ENCODE data around the gene CASP1.
"Not testable (repeated sequence)": the region's sequence is repeated elsewhere in the genome, so short reads cannot be mapped to it uniquely, and the experiment has no call there.

The CASP1 gene

DNA sequence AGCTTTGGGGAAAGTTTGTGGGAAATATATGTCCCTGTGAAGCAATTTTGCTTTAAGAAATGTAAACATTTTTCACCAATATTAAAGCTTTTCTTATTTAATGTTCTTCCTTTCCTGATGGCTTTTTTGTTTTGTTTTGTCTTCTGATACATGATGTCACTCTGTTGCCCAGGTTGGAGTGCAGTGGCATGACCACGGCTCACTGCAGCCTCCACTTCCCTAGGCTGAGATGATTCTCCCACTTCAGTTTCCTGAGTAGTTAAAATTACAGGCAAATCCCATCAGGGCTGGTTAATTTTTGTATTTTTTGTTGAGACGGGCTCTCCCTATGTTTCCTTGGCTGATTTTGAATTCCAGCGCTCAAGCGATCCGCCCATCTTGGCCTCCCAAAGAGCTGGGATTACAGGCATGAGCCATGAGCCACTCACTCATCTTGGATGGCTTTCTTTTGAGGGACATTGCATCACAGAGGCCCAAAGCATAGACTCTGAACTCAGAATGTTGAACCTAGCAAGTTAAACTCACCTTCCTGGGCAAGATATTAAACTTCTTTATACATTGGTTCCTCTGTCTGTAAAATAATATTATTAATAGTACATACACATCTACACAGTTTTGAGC is 10.8 kb upstream of the CASP1 start:
- Histone ChIP-seq H3K4me1 (no peaks in the 10 kb centered on the region), H3K4me3 (ENCODE audit: low read depth, low read length) (no peak overlapping the region)

GRCh38 chr11:105044557-105045524 is 9.9 kb upstream of the CASP1 start, which contains the start of gene CARD16:
TSS of gene CARD16 (minus strand) at chr11:105045335. CDS start at chr11:105045297, 38 bp downstream.
- H3K27me3 ChIP-seq; H3K4me1 ChIP-seq; H3K9me3 ChIP-seq; H3K4me3 ChIP-seq (ENCODE audit: low read depth, low read length); DNase-seq; H3K36me3 ChIP-seq: not testable (repeated sequence)

More for the DNA sequence above, 10.8 kb upstream of the CASP1 start:
- H3K27me3 ChIP-seq: no peaks in the 10 kb centered on the region
- no peak for DNase-seq
- H3K9me3 ChIP-seq: no peaks in the 10 kb centered on the region; the same call in 1 of the 2 replicates
- no peaks in the 10 kb centered on the region for H3K36me3 ChIP-seq
- TF ChIP-seq CTCF (IDR thresholded peaks at IDR 0.05; ENCODE audit: low read depth, low read length): no peak

DNA sequence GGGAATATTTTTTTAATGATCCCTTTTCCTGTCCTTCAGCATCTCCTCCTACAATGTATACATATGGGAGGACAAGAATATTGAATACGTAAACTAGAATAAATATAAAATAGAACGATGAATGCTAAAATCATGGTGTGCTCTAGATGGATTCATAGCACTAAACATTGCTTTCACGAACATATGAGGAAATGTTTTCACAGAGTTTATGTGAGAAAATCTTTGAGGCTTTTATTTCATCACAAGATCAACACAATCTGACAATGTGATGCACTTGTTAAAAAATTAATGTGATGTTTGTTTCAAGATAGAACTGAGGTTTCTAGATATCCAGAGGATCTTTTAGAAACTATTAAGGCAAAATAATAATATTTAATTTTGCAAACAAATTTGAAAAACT is 7.2 kb upstream of the CASP1 start:
- no peaks in the 10 kb centered on the region for H3K36me3 ChIP-seq
- DNase-seq: no peak
- TF ChIP-seq CTCF (IDR thresholded peaks at IDR 0.05; ENCODE audit: low read depth, low read length): no peak

DNA sequence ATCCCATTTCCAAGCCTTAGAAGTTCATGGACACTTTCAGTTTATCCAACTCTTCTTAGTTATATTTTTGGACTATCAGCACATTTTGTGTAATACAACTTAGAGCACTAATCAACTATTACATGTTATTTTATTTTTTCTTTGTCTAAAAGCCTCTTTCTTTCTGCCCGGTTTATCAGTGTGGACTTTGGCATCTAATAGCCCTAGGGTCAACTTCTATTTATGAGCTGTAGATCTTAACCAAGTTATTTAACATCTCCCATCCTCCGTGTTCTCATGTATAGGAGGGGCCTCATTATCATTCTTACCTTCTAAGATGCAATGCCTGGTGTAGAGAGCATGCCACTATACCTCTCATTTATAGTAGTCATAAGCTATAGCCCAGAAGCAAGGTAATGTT is 5.8 kb upstream of the CASP1 start:
- H3K9me3 ChIP-seq: no peaks in the 10 kb centered on the region
- H3K27me3 ChIP-seq: no peaks in the 10 kb centered on the region
- no peaks in the 10 kb centered on the region for H3K36me3 ChIP-seq
- no peak for TF ChIP-seq CTCF (IDR thresholded peaks at IDR 0.05; ENCODE audit: low read depth, low read length)
- H3K4me3 ChIP-seq (ENCODE audit: low read depth, low read length): no peak overlapping the region
- no peak for DNase-seq
- H3K4me1 ChIP-seq: no peaks in the 10 kb centered on the region

More for the DNA sequence above, 7.2 kb upstream of the CASP1 start:
- no peaks in the 10 kb centered on the region for H3K9me3 ChIP-seq
- H3K4me3 ChIP-seq (ENCODE audit: low read depth, low read length): no peak overlapping the region
- no peaks in the 10 kb centered on the region for H3K27me3 ChIP-seq
- H3K4me1 ChIP-seq: no peaks in the 10 kb centered on the region

GRCh38 chr11:105034388-105034787 is 556 bp downstream of the CASP1 start:
- not testable (repeated sequence) for DNase-seq; H3K4me1 ChIP-seq; H3K36me3 ChIP-seq; H3K27me3 ChIP-seq; H3K4me3 ChIP-seq (ENCODE audit: low read depth, low read length); H3K9me3 ChIP-seq

GRCh38 chr11:105033781-105034180 is 1.2 kb downstream of the CASP1 start:
- Histone ChIP-seq H3K4me3 (ENCODE audit: low read depth, low read length) (no peak overlapping the region), H3K36me3 (no peaks in the 10 kb centered on the region), H3K9me3 (no peaks in the 10 kb centered on the region), H3K4me1 (no peaks in the 10 kb centered on the region), H3K27me3 (no peaks in the 10 kb centered on the region)
- no peak for DNase-seq
- TF ChIP-seq CTCF (IDR thresholded peaks at IDR 0.05; ENCODE audit: low read depth, low read length): no peak

DNA sequence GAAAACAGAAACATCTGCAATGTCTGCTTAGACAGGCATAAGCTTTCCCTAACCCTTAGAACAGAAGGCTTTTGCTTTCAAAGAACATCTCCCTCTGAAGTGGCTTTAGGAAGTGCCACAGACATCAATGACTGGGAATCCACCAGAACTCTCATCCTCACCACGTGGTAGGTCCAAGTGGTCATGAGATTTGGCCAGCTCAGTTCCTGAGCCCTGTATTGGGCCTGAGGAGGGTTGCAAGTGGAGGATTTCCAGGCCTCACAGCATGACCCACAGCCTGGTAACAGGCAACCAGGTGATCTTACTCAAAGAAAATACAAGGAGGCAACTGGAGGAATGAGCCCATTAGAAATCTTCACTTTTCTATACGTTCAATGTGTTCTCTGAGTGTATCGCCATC is 1.6 kb downstream of the CASP1 start:
- Histone ChIP-seq H3K4me3 (ENCODE audit: low read depth, low read length) (no peak overlapping the region), H3K9me3 (no peaks in the 10 kb centered on the region), H3K4me1 (no peaks in the 10 kb centered on the region), H3K27me3 (no peaks in the 10 kb centered on the region), H3K36me3 (no peaks in the 10 kb centered on the region)
- DNase-seq: no peak
- TF ChIP-seq CTCF (IDR thresholded peaks at IDR 0.05; ENCODE audit: low read depth, low read length): no peak
